ENCODE measurements around the gene PCP4L1. TPM values are rescaled to one million over a fixed set of nuclear protein-coding genes. Genes with fewer than 3 reads are reported as not detected.

Gene PCP4L1
- total RNA-seq, 1 experiment from 2014 or later = 2.5 TPM

GRCh38 chr1:161307230-161307768 is 48.8 kb downstream of the PCP4L1 start:
- Mint-ChIP-seq H3K9me3 (ENCODE audit: unreplicated experiment) (no peaks in the 10 kb centered on the region), H3K27ac (ENCODE audit: unreplicated experiment) (no peak overlapping the region), H3K4me3 (ENCODE audit: unreplicated experiment) (no peak overlapping the region), H3K36me3 (ENCODE audit: insufficient read depth, unreplicated experiment) (no peaks in the 10 kb centered on the region), H3K4me1 (ENCODE audit: low read depth, unreplicated experiment) (no peaks in the 10 kb centered on the region), H3K27me3 (ENCODE audit: insufficient read depth, unreplicated experiment) (no peaks in the 10 kb centered on the region)
- POLR2A ChIA-PET = no interaction called here
- intact Hi-C loops (cut with micrococcal nuclease; ENCODE audit: unreplicated experiment) = no loop called here
- no peaks in the 10 kb centered on the region for H3K36me3 ChIP-seq (ENCODE audit: control insufficient read depth, insufficient read depth, low read length)
- 0 out of 2 replicates have a peak, but pooled peaks cover 3% of the 10 kb centered on the region for H3K4me1 ChIP-seq
- no peak for TF ChIP-seq CTCF (IDR thresholded peaks at IDR 0.05; ENCODE audit: insufficient read depth in 1 of 2, low read depth in 1 of 2, low read length in 1 of 2, severe bottlenecking in 1 of 2, unreplicated experiment in 1 of 2)
- no TSS peak for BruUV-seq (replicated peaks)
- CTCF ChIA-PET = no interaction called here
- H3K4me3 ChIP-seq (ENCODE audit: low read depth, low read length) = no peak overlapping the region
- H3K9me3 ChIP-seq = no peaks in the 10 kb centered on the region
- DNase-seq = no peak
- H3K27me3 ChIP-seq (replicated peaks; ENCODE audit: control insufficient read depth, insufficient read depth, low read length) = no peaks in the 10 kb centered on the region

- no peaks in the 10 kb centered on the region for H3K4me1 Mint-ChIP-seq (ENCODE audit: low read depth, unreplicated experiment)
- no peaks in the 10 kb centered on the region for H3K27me3 Mint-ChIP-seq (ENCODE audit: insufficient read depth, unreplicated experiment)
- no peaks in the 10 kb centered on the region for H3K36me3 ChIP-seq (ENCODE audit: control insufficient read depth, insufficient read depth, low read length)
- H3K4me3 Mint-ChIP-seq (ENCODE audit: unreplicated experiment) = no peak overlapping the region
- TF ChIP-seq CTCF (IDR thresholded peaks at IDR 0.05; ENCODE audit: insufficient read depth in 1 of 2, low read depth in 1 of 2, low read length in 1 of 2, severe bottlenecking in 1 of 2, unreplicated experiment in 1 of 2) = no peak
- BruUV-seq (replicated peaks) = no TSS peak
- H3K4me3 ChIP-seq (ENCODE audit: low read depth, low read length) = no peak overlapping the region
- H3K27me3 ChIP-seq (replicated peaks; ENCODE audit: control insufficient read depth, insufficient read depth, low read length) = no peaks in the 10 kb centered on the region
- DNase-seq = no peak
- H3K4me1 ChIP-seq = 0 out of 2 replicates have a peak, but pooled peaks cover 3% of the 10 kb centered on the region
- H3K9me3 Mint-ChIP-seq (ENCODE audit: unreplicated experiment) = no peaks in the 10 kb centered on the region
- POLR2A ChIA-PET = no interaction called here
- CTCF ChIA-PET = no interaction called here
- H3K9me3 ChIP-seq = no peaks in the 10 kb centered on the region
- no peak overlapping the region for H3K27ac Mint-ChIP-seq (ENCODE audit: unreplicated experiment)
- intact Hi-C loops (cut with micrococcal nuclease; ENCODE audit: unreplicated experiment) = no loop called here
- no peaks in the 10 kb centered on the region for H3K36me3 Mint-ChIP-seq (ENCODE audit: insufficient read depth, unreplicated experiment)
These were observed 49.5 kb downstream of the PCP4L1 start for GRCh38 chr1:161307892-161308638.

- POLR2A ChIA-PET = no interaction called here
- Mint-ChIP-seq H3K4me3 (ENCODE audit: unreplicated experiment) (no peak within 1 kb of the TSS), H3K27me3 (ENCODE audit: insufficient read depth, unreplicated experiment) (no peaks in the 10 kb centered on the region), H3K36me3 (ENCODE audit: insufficient read depth, unreplicated experiment) (peaks cover 8% of the 10 kb centered on the region), H3K27ac (ENCODE audit: unreplicated experiment) (no peak within 1 kb of the TSS), H3K4me1 (ENCODE audit: low read depth, unreplicated experiment) (no peaks in the 10 kb centered on the region), H3K9me3 (ENCODE audit: unreplicated experiment) (no peaks in the 10 kb centered on the region)
- no peaks in the 10 kb centered on the region for H3K27me3 ChIP-seq (replicated peaks; ENCODE audit: control insufficient read depth, insufficient read depth, low read length)
- no peaks in the 10 kb centered on the region for H3K36me3 ChIP-seq (ENCODE audit: control insufficient read depth, insufficient read depth, low read length)
- TF ChIP-seq CTCF (IDR thresholded peaks at IDR 0.05; ENCODE audit: insufficient read depth in 1 of 2, low read depth in 1 of 2, low read length in 1 of 2, severe bottlenecking in 1 of 2, unreplicated experiment in 1 of 2) = no peak
- no peak for DNase-seq
- no TSS peak for BruUV-seq (replicated peaks)
- H3K9me3 ChIP-seq = no peaks in the 10 kb centered on the region
- CTCF ChIA-PET = no interaction called here
- intact Hi-C loops (cut with micrococcal nuclease; ENCODE audit: unreplicated experiment) = no loop called here
- 0 out of 2 replicates have a peak, but pooled peaks cover 3% of the 10 kb centered on the region for H3K4me1 ChIP-seq
- H3K4me3 ChIP-seq (ENCODE audit: low read depth, low read length) = no peak within 1 kb of the TSS
These were observed 51.3 kb downstream of the PCP4L1 start, which contains the start of gene MPZ for GRCh38 chr1:161309868-161310267. Gene MPZ, minus strand, starts transcription at chr1:161309968. Its CDS starts 63 bp downstream, at chr1:161309905.
